Measurements from ENCODE around the gene KIAA0825.
A peak's percentile ranks its signal among the peaks of the same experiment; 100 is the strongest.

KIAA0825 gene

DNA sequence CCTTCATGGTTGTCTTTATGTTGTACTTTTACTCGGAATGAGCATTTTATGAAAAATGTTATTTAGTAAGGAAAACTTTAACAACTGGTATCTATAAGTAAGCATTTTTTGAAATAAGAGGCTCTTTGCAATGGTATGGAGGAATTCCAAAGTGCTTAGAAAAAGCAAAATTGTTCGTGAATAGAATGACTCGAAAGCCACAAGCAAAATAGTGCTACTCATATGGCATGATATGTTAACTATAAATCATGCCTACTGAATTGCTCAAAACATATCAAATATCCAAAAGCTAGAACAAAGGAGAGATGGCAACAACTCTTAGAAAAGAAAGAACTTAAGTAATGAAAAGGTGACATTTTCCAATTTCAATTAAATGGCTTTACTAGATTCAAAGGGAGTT, 216.3 kb downstream of the KIAA0825 start:
- Mint-ChIP-seq H3K36me3 (ENCODE audit: low read depth) (no peaks in the 10 kb centered on the region), H3K4me3 (no peak overlapping the region), H3K27ac (peak overlapping the region; percentile 40), H3K9me3 (no peaks in the 10 kb centered on the region), H3K4me1 (peaks cover 10% of the 10 kb centered on the region), H3K27me3 (ENCODE audit: low read depth, poor library complexity) (no peaks in the 10 kb centered on the region)
- TF ChIP-seq, protein P1, sequence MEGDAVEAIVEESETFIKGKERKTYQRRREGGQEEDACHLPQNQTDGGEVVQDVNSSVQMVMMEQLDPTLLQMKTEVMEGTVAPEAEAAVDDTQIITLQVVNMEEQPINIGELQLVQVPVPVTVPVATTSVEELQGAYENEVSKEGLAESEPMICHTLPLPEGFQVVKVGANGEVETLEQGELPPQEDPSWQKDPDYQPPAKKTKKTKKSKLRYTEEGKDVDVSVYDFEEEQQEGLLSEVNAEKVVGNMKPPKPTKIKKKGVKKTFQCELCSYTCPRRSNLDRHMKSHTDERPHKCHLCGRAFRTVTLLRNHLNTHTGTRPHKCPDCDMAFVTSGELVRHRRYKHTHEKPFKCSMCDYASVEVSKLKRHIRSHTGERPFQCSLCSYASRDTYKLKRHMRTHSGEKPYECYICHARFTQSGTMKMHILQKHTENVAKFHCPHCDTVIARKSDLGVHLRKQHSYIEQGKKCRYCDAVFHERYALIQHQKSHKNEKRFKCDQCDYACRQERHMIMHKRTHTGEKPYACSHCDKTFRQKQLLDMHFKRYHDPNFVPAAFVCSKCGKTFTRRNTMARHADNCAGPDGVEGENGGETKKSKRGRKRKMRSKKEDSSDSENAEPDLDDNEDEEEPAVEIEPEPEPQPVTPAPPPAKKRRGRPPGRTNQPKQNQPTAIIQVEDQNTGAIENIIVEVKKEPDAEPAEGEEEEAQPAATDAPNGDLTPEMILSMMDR (IDR thresholded peaks at IDR 0.05): no peak
- DNase-seq: no peak

GRCh38 chr5:94397508-94397907, 220.9 kb downstream of the KIAA0825 start:
- H3K4me1 Mint-ChIP-seq: no peaks in the 10 kb centered on the region
- TF ChIP-seq, protein P1 (IDR thresholded peaks at IDR 0.05): no peak
- H3K27me3 Mint-ChIP-seq (ENCODE audit: low read depth, poor library complexity): no peaks in the 10 kb centered on the region
- H3K36me3 Mint-ChIP-seq (ENCODE audit: low read depth): no peaks in the 10 kb centered on the region
- no peaks in the 10 kb centered on the region for H3K9me3 Mint-ChIP-seq
- DNase-seq: no peak
- H3K27ac Mint-ChIP-seq: no peak overlapping the region
- no peak overlapping the region for H3K4me3 Mint-ChIP-seq

DNA sequence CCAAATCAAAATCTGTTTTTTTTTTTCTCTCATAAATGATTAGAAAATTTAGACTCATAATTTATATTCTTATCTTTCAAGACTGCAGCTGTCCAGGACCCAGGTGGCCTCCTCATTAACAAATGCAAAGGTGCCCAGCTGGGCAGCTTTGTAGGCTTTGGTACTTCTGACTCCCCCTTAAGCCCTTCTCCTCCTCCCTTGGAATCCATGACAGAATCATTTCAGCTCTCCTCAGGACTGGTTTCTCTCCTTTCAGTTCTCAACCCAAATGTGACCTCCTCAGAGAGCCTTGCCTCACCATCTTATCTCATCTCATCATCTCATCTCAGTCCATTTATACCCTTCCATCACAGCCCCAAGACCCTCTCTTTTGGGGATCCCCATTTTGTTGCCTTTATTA, 221.7 kb downstream of the KIAA0825 start:
- H3K4me3 Mint-ChIP-seq: no peak overlapping the region

GRCh38 chr5:94395468-94395867, 222.9 kb downstream of the KIAA0825 start:
- no peak for DNase-seq
- TF ChIP-seq, protein P1 (IDR thresholded peaks at IDR 0.05): no peak
- H3K9me3 Mint-ChIP-seq: no peaks in the 10 kb centered on the region

More for the DNA sequence above, 221.7 kb downstream of the KIAA0825 start:
- Mint-ChIP-seq H3K27ac (no peak overlapping the region), H3K36me3 (ENCODE audit: low read depth) (no peaks in the 10 kb centered on the region), H3K27me3 (ENCODE audit: low read depth, poor library complexity) (no peaks in the 10 kb centered on the region), H3K9me3 (no peaks in the 10 kb centered on the region), H3K4me1 (no peaks in the 10 kb centered on the region)
- TF ChIP-seq, protein P1 (IDR thresholded peaks at IDR 0.05): no peak
- no peak for DNase-seq

GRCh38 chr5:94391996-94392395, 226.4 kb downstream of the KIAA0825 start:
- no peaks in the 10 kb centered on the region for H3K36me3 Mint-ChIP-seq (ENCODE audit: low read depth)
- TF ChIP-seq, protein P1 (IDR thresholded peaks at IDR 0.05): no peak
- no peaks in the 10 kb centered on the region for H3K4me1 Mint-ChIP-seq
- DNase-seq: no peak
- no peak overlapping the region for H3K27ac Mint-ChIP-seq
- H3K4me3 Mint-ChIP-seq: no peak overlapping the region
- H3K9me3 Mint-ChIP-seq: no peaks in the 10 kb centered on the region
- no peaks in the 10 kb centered on the region for H3K27me3 Mint-ChIP-seq (ENCODE audit: low read depth, poor library complexity)

More at GRCh38 chr5:94395468-94395867, 222.9 kb downstream of the KIAA0825 start:
- H3K4me1 Mint-ChIP-seq: no peaks in the 10 kb centered on the region
- no peaks in the 10 kb centered on the region for H3K36me3 Mint-ChIP-seq (ENCODE audit: low read depth)
- no peak overlapping the region for H3K4me3 Mint-ChIP-seq
- H3K27ac Mint-ChIP-seq: no peak overlapping the region
- no peaks in the 10 kb centered on the region for H3K27me3 Mint-ChIP-seq (ENCODE audit: low read depth, poor library complexity)

DNA sequence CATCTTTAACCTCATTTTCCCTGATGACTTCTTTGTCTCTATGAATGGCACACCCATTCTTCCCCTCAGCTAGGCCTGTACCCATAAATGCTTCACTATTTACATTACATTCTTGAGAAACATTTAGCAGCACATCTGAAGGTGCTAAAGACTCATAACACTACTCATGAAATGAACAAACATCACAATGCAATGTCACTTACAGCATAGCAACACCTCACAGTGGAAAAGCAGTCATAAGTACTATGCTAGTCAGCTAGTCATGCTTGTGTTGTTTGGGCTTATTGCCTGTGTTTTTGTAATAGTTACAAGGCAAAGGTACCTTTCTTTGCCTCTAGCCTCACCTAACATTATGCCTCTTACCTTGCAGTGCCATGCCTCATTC, 228.9 kb downstream of the KIAA0825 start:
- no peaks in the 10 kb centered on the region for H3K27me3 Mint-ChIP-seq (ENCODE audit: low read depth, poor library complexity)
- H3K9me3 Mint-ChIP-seq: no peaks in the 10 kb centered on the region
- no peak overlapping the region for H3K27ac Mint-ChIP-seq
- no peaks in the 10 kb centered on the region for H3K36me3 Mint-ChIP-seq (ENCODE audit: low read depth)
- no peaks in the 10 kb centered on the region for H3K4me1 Mint-ChIP-seq
- no peak overlapping the region for H3K4me3 Mint-ChIP-seq
- DNase-seq: no peak
- TF ChIP-seq, protein P1 (IDR thresholded peaks at IDR 0.05): no peak
